Measurements from ENCODE around the gene CD207.
A peak's percentile ranks its signal among the peaks of the same experiment; 100 is the strongest.

Gene CD207

GRCh38 chr2:70795164-70795995 lies 40.2 kb downstream of the CD207 start:
- DNase-seq (ENCODE audit: low read depth in 2 of 3, low spot score in 1 of 3): no peak

- no peak for DNase-seq (ENCODE audit: low read depth in 2 of 3, low spot score in 1 of 3)
These were observed 42.2 kb downstream of the CD207 start for GRCh38 chr2:70793450-70793849.

- DNase-seq (ENCODE audit: low read depth in 2 of 3, low spot score in 1 of 3): no peak
These were observed 45.3 kb downstream of the CD207 start, which contains the start of gene FIGLA for GRCh38 chr2:70790136-70790828. Gene FIGLA (minus strand): TSS chr2:70790643. CDS start chr2:70790638, 5 bp downstream.

- peak; percentile 62 to 74 (median 65) for DNase-seq (ENCODE audit: low read depth in 2 of 3, low spot score in 1 of 3)
These were observed 46.1 kb downstream of the CD207 start for GRCh38 chr2:70789304-70790135.

- DNase-seq (ENCODE audit: low read depth in 2 of 3, low spot score in 1 of 3): peak in 1 of 3 donors; percentile 28
These were observed 50.3 kb downstream of the CD207 start for GRCh38 chr2:70785137-70785911.

GRCh38 chr2:70784320-70784719 lies 51.3 kb downstream of the CD207 start:
- no peak for DNase-seq (ENCODE audit: low read depth in 2 of 3, low spot score in 1 of 3)
